GM18508 (cell line): Measurements from ENCODE around the gene TJP2.

Experiments used
- ATAC-seq: cut with Tn5 transposase; IDR thresholded peaks from one replicate; pipeline ENCODE4 v1.9.1; 2021; ENCODE audit warnings: moderate number of reproducible peaks; ENCODE audit not compliant: insufficient read depth, unreplicated experiment

The TJP2 gene

DNA sequence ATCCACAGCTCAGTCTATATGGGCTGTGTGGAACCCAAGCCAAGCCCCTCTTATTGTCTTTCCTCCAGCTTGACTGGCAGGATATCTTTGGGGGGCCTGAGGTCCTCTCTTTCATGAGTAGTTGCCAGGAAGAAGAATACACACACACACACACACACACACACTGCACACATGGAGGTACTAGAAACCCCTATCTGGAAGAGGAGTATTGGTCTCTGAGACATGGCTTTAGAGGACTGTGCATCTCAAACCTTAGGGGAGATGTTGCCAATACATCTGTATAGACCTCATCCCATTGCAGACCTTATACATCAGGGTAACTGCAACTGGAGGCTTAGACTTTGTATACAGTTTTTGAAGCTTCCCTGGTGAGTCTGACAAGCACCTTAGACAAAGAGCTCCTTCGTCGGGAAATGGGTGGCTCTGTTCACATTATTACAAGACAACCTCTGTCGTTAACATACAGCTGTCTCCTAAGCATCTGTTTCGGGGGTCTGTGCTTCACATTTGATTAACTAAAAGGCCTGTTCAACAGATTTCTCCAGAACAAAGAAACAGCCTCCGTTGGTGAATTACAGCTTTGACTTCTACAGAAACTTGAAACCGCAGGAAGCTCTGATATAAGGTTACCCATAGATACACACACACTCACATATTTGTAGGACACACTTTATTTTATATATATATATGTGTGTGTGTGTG, 145.4 kb downstream of the TJP2 start:
- ATAC-seq, result no peak

DNA sequence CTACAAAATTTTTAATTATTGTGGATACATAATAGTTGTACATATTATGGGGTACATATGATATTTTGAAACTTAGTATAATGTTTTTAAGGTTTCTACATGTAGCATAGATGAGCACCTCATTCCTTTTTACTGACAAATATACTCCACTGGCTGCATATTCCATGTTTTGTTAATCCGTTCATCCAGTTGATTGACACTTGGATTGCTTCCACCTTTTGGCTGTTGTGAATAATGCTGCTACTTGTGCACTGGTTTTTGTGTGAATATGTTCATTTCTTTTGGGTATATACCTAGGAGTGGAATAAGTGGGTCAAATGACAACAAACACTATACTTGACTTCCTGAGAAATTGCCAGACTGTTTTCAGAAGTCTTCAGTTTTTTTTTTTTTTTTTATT, 148.2 kb downstream of the TJP2 start:
- no peak for ATAC-seq

DNA sequence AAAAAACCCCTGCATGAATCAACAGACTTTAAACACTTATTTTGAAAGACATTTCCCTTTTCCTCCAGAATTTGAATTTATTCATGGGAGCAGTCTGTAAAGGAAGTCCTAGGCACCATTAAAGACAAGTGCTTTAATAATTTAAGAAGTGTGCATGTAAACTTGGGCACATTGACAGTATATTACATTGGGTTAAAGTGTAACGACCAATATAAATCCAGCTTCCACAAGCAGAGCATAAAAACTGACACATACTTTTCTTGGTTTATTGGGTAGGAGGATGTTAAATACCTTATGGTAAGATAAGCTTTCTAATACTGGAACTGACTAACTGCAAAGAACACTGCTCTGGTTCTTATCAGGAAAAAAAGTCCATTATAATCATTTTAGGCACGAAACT, 149.8 kb downstream of the TJP2 start:
- ATAC-seq, result no peak
